Neural cell (in vitro differentiated cells): ENCODE results near the gene KRTAP6-2. TPM values are rescaled to one million over a fixed set of nuclear protein-coding genes. Genes with fewer than 3 reads are reported as not detected.

Source experiments
- H2AFZ ChIP-seq: fragments of 200-600, 300-800 bp; sonication (generic), shearing (Covaris generic); 2 replicates; pipeline ENCODE4 v1.6.0; 2014; ENCODE audit warnings: low read depth, mild to moderate bottlenecking, antibody characterized with exemption, low read length, moderate library complexity
- H3F3A ChIP-seq: fragments of 200-600 bp; shearing (Covaris generic); 2 replicates; pipeline ENCODE4 v1.6.1; 2016; ENCODE audit warnings: mild to moderate bottlenecking, moderate library complexity, mixed read lengths, antibody characterized with exemption, low read length; ENCODE audit not compliant: insufficient read depth, poor library complexity, severe bottlenecking
- H3K27ac ChIP-seq: fragments of 200-600, 300-800 bp; sonication (generic), shearing (Covaris generic); 2 replicates; pipeline ENCODE4 v1.5.1; 2014; ENCODE audit warnings: mild to moderate bottlenecking, low read length, moderate library complexity
- H3K27me3 ChIP-seq: fragments of 300-800, 200-600 bp; sonication (generic), shearing (Covaris generic); 2 replicates; pipeline ENCODE4 v1.6.0; 2014; ENCODE audit warnings: mild to moderate bottlenecking, low read depth, low read length, moderate library complexity; ENCODE audit not compliant: insufficient read depth
- H3K36me3 ChIP-seq: fragments of 300-800, 200-600 bp; sonication (generic), shearing (Covaris generic); 2 replicates; pipeline ENCODE4 v1.5.1; 2014; ENCODE audit warnings: mild to moderate bottlenecking, antibody characterized with exemption, low read length, moderate library complexity; ENCODE audit not compliant: insufficient read depth
- H3K4me2 ChIP-seq: fragments of 300-800, 200-600 bp; sonication (generic), shearing (Covaris generic); 2 replicates; pipeline ENCODE4 v1.6.0; 2014; ENCODE audit warnings: mild to moderate bottlenecking, low read length
- H3K4me3 ChIP-seq: fragments of 300-800, 200-600 bp; sonication (generic), shearing (Covaris generic); 2 replicates; pipeline ENCODE4 v1.5.1; 2014; ENCODE audit warnings: mild to moderate bottlenecking, low read length, moderate library complexity
- H3K79me2 ChIP-seq: fragments of 200-600 bp; shearing (Covaris generic); replicated peaks from 2 replicates; pipeline ENCODE4 v1.6.0; 2014; ENCODE audit warnings: mild to moderate bottlenecking, low read length, moderate library complexity; ENCODE audit not compliant: insufficient read depth
- H3K9ac ChIP-seq: fragments of 300-800, 200-600 bp; sonication (generic), shearing (Covaris generic); 2 replicates; pipeline ENCODE4 v1.6.1; 2016; ENCODE audit warnings: mild to moderate bottlenecking, low read length, mixed read lengths
- H3K9me2 ChIP-seq: fragments of 200-600 bp; shearing (Covaris generic); 2 replicates; pipeline ENCODE4 v1.6.1; 2016; ENCODE audit warnings: mild to moderate bottlenecking, low read length, mixed read lengths; ENCODE audit not compliant: insufficient read depth
- H3K9me3 ChIP-seq: fragments of 200-600, 300-800 bp; sonication (generic), shearing (Covaris generic); 2 replicates; pipeline ENCODE4 v1.6.1; 2016; ENCODE audit warnings: mild to moderate bottlenecking, mixed run types, low read length, moderate library complexity, mixed read lengths
- H4K20me1 ChIP-seq: fragments of 200-600 bp; shearing (Covaris generic); 2 replicates; pipeline ENCODE4 v1.6.1; 2016; ENCODE audit warnings: mild to moderate bottlenecking, mixed run types; ENCODE audit not compliant: insufficient read depth
- CTCF ChIP-seq: fragments of 450-650 bp; IDR thresholded peaks from 2 replicates; pipeline ENCODE4 v1.5.1; 2014; ENCODE audit warnings: antibody characterized with exemption, mild to moderate bottlenecking, moderate library complexity; ENCODE audit not compliant: poor library complexity, severe bottlenecking
- EP300 ChIP-seq: fragments of 450-650 bp; conservative IDR thresholded peaks from 2 replicates; pipeline ENCODE4 v1.6.1; 2014; ENCODE audit warnings: antibody characterized with exemption, mild to moderate bottlenecking, moderate library complexity; ENCODE audit not compliant: poor library complexity, severe bottlenecking
- EZH2 ChIP-seq: fragments of 200-600, 300-800 bp; shearing (Covaris generic), sonication (generic); IDR thresholded peaks from 2 replicates; pipeline ENCODE4 v1.6.1; 2014; ENCODE audit warnings: antibody characterized with exemption, low read length, borderline replicate concordance, mild to moderate bottlenecking; ENCODE audit not compliant: insufficient read depth, poor library complexity, severe bottlenecking
- MXI1 ChIP-seq: fragments of 450-650 bp; conservative IDR thresholded peaks from 2 replicates; pipeline ENCODE4 v1.6.1; 2014; ENCODE audit warnings: antibody characterized with exemption, mild to moderate bottlenecking; ENCODE audit not compliant: poor library complexity, severe bottlenecking
- POLR2AphosphoS5 ChIP-seq: IDR thresholded peaks from 2 replicates; pipeline ENCODE4 v1.6.1; 2012
- RAD21 ChIP-seq: fragments of 450-650 bp; conservative IDR thresholded peaks from 2 replicates; pipeline ENCODE4 v1.6.1; 2014; ENCODE audit warnings: antibody characterized with exemption, mild to moderate bottlenecking, moderate library complexity
- REST ChIP-seq: IDR thresholded peaks from 2 replicates; pipeline ENCODE4 v1.6.1; 2012; ENCODE audit warnings: borderline replicate concordance
- SMC3 ChIP-seq: fragments of 450-650 bp; conservative IDR thresholded peaks from 2 replicates; pipeline ENCODE4 v1.6.1; 2014; ENCODE audit warnings: antibody characterized with exemption, mild to moderate bottlenecking, moderate library complexity; ENCODE audit not compliant: poor library complexity
- TAF1 ChIP-seq: IDR thresholded peaks from 2 replicates; pipeline ENCODE4 v1.6.1; 2012; ENCODE audit warnings: low read depth
- polyA plus RNA-seq: library from polyadenylated mRNA; depleted of rRNA; stranded (reverse); fragments of >200 nt; gene quantifications from 2 replicates; pipeline ENCODE4 v1.2.3, GENCODE V29; 2014

KRTAP6-2 gene
- polyA plus RNA-seq, 1 donor from 2014 or later = not detected

GRCh38 chr21:30612132-30612531, 13.4 kb upstream of the KRTAP6-2 start:
- H3K4me3 ChIP-seq = no peak overlapping the region
- no peaks in the 10 kb centered on the region for H4K20me1 ChIP-seq
- H3K79me2 ChIP-seq = no peaks in the 10 kb centered on the region
- no peak overlapping the region for H3K4me2 ChIP-seq
- H3K9me2 ChIP-seq = no peaks in the 10 kb centered on the region
- no peak overlapping the region for H3K9ac ChIP-seq
- H2AFZ ChIP-seq = no peak overlapping the region
- no peaks in the 10 kb centered on the region for H3F3A ChIP-seq
- no peaks in the 10 kb centered on the region for H3K9me3 ChIP-seq
- TF ChIP-seq REST (no peak), RAD21 (no peak), MXI1 (no peak), SMC3 (no peak), POLR2AphosphoS5 (no peak), CTCF (no peak), EZH2 (no peak), TAF1 (no peak), EP300 (no peak)
- H3K36me3 ChIP-seq = no peaks in the 10 kb centered on the region
- H3K27me3 ChIP-seq = no peaks in the 10 kb centered on the region
- H3K27ac ChIP-seq = no peak overlapping the region

- no peak overlapping the region for H3K4me2 ChIP-seq
- TF ChIP-seq CTCF = no peak
- no peak for TF ChIP-seq SMC3
- TF ChIP-seq EP300 = no peak
- TF ChIP-seq MXI1 = no peak
- no peak for TF ChIP-seq RAD21
- no peak for TF ChIP-seq EZH2
- no peak for TF ChIP-seq REST
- TF ChIP-seq TAF1 = no peak
- TF ChIP-seq POLR2AphosphoS5 = no peak
- no peak overlapping the region for H2AFZ ChIP-seq
- H3F3A ChIP-seq = no peaks in the 10 kb centered on the region
- no peaks in the 10 kb centered on the region for H3K27me3 ChIP-seq
- H3K9me2 ChIP-seq = no peaks in the 10 kb centered on the region
- H3K9me3 ChIP-seq = no peaks in the 10 kb centered on the region
- no peak overlapping the region for H3K4me3 ChIP-seq
- no peaks in the 10 kb centered on the region for H3K36me3 ChIP-seq
- H3K9ac ChIP-seq = no peak overlapping the region
- no peak overlapping the region for H3K27ac ChIP-seq
- H3K79me2 ChIP-seq = no peaks in the 10 kb centered on the region
- no peaks in the 10 kb centered on the region for H4K20me1 ChIP-seq
These were observed 7.3 kb upstream of the KRTAP6-2 start for GRCh38 chr21:30605968-30606367.
